ENCODE measurements around the gene MB21D2.

The MB21D2 gene

DNA sequence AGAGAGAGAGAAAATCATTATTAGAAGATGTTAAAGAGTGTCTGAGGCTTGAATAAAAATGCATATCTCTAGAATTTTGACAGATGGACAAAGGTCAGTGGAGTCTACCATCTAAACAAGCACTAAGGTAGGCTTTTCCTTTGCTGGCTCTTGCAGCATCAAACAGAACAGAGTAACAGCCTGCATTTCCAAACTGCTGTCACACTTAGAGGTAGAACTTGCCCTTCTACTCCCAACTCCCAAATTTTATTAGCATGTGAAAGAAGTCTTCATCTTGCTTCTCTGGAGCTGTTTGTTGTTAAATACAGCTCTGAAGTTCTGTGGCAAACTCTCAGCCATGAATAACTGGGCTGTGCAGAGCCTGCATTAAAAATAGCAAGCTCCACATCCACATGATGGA lies 4.1 kb upstream of the MB21D2 start:
- no peak for FAIRE-seq

DNA sequence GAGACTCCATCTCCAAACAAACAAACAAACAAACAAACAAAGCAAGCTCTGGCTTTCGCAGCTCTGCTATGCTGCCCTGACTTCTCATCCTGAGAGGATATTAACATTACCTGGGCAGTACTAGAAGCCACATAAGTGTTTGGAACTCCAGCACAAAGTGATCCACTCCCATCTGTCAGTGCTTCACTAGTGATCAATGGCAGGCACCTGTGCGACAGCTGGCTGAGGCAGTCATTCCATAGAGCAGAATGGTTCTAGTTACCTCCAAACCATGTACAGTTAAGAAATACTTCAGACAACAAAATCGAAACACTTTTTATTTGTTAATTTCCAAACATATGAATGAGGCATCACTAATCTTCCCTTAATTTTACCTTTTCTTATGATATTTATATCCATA lies 2.8 kb upstream of the MB21D2 start:
- no peak for FAIRE-seq

DNA sequence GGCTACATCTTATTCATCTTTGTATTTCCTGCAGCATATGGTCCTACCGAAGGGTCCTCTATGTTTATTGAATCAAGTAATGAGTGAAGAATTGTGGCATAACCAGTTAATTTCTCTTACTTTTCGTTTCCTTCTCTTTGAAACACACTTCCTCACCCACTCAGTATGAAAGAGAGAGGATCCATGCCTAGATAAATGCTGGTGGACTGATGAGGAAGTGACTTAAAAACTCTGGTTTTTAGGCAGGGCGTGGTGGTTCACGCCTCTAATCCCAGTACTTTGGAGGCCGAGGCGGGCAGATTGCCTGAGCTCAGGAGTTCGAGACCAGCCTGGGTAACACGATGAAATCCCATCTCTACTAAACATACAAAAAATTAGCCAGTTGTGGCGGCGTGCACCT lies 2.2 kb upstream of the MB21D2 start:
- FAIRE-seq = no peak

DNA sequence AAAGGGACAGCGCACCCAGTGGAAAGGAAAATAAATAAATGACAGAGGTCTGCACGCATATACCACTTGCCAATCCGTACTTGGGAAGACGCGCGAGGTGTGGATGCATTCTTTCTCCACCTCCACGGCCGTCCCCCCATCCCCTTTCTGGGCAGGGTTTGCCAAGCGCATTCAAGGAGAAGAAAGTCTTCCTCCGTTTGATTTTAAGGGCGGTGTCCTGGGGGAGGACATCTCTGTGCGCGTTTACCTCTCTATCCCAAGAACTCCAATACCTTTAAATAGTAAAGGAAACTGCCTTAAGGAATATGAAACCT lies 576 bp upstream of the MB21D2 start:
- FAIRE-seq = no peak

DNA sequence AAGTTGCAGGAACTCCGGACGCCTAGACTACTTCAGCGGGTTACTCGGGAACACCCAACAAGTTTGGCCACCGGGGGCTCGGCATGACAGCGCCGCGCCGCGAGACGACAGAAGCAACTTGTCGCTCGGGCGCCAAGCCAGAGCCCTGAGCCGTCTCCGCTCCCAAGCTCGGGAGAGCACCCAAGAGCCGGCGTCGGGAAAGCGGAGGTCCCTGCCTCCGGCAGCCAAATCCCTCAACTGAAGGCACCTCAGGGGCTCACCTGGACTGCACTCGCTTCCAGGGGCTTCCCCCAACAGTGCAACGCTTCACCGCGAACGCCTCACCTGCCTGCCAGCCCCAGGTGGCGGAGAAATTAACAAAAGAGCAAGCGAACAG lies 640 bp downstream of the MB21D2 start:
- FAIRE-seq = no peak

DNA sequence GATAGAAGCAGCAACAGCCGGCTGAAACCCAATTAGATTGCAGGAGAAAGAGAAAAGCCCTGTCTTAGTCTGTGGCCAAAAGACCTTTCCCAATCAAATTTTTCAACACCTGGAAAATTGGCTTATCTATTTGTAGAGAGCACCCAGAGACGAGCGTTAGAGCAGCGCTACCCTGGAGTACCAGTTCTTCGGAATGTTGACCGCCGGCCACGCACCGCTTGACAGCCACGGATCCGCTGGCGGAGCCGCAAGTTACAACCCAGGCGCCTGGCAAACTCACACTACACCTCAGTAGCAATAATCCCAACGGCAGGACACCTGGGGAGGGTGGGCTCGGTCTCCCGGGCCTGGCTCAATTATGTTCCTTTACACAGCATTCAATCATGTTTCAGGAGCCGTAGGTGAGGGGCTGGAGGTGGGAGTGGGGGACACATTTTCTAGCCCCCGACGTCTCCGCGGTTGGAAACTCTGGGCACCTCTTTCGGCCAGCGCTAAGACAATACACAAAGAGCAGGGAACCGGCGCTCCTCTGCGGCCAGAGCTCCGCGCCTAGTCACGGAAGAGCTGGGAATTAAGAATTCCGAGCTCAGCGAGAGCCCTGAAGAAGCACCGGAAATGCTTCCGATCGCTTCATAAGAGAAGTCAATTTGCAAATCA lies 1.2 kb downstream of the MB21D2 start:
- FAIRE-seq = no peak

DNA sequence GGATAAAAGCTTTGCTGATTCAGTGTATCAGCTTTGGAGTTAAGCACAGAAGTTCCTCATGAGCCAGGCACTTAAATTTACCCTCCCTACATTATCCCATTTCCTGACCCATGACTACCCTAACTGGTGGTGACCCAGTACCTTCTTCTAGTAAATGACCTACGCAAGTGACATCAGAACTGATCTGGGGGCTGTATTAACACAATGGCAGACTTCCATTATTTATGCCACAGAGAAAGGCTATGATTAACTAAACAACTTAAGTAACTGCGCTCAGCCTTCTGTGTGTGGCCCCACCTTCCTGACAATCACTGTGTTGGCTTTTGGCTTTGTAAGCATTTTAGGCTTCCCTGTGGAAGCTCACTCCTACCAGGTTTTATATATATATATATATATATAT lies 1.9 kb downstream of the MB21D2 start:
- no peak for FAIRE-seq

DNA sequence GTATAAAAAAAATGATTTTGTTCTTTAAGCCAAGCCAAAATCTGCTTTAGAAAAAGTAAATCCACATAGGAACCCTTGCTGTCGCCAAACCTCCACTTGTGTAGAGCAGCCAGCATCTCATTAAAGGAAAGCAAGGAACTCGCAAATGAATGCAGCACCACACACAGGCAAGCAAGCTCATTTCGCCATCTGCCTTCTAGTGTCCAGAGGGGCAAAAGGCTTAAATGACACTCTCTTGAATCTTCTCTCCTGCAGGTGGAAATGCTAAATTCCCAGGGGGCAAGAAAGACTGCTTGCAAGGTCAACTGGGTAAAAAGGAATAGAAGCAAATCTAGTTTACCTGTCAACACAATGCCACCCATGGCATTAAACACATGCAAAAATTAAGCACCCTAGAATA lies 2.4 kb downstream of the MB21D2 start:
- no peak for FAIRE-seq

DNA sequence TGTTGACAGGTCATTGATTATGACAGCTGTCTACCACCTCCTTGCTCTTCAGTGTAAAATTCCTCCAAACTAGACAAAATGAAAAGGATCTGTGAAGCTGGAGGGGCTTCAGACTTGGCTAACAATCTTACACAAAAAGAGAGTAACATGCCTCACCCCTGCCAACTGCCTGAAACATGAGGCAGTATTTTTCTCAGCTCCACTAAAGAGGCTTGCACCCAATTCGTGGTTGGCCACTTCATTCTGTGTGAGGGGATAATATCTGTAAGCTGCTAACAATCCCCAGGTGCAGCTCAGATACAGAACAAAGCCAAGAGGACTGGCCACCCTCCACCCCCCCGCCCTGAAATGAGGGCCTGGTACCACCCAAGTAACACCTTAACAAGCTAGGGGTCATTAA lies 2.8 kb downstream of the MB21D2 start:
- FAIRE-seq = no peak

DNA sequence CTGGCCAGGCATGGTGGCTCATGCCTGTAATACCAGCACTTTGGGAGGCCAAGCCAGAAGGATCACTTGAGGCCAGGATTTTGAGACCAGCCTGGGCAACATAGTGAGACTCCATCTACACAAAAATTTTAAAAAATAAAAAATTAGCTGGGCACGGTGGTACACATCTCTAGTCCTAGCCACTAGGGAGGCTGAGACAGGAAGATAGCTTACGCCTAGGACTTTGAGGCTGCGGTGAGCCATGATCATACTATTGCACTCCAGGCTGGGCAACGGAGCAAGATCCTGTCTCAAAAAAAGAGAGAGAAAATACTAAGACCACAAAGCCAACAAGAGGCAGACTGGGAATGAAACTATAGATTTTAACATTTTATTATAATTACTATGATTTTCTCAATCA lies 4.1 kb downstream of the MB21D2 start:
- no peak for FAIRE-seq

DNA sequence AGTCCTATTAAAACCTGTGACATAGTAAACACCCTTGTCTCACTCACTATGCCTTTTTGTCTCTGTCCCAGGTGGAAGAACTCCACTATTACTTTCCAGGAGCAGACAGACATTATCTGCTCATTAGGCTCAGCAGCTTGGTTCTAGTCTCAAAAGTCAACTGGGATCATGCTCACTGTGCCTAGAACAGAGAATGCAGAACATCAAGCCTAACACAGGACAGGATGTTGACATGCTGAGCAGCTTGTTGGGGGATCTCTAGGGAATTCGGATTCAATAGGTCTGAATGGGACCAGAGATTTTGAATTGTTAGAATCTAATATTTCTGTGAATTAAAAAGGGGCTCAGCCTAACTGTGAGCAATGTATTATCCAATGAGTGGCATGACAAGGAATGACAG lies 6.4 kb downstream of the MB21D2 start:
- FAIRE-seq = no peak

DNA sequence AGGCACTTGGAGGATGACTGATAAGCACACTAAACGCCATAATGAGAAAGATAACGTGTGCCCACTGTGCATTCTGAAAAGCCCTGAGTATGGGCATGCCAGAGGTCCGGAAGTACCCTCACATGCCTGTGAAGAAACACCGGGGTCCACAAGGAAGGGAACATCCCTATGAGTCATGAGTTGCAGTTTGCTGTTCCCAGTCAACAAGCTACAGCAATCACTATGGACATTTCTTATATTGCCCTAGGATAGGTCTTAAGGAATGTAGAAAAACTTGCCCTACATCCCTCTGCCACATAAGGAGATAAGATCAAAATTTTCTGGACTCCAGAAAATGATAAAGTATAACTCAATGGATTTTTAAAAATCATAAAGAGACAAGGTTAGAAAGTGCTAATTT lies 9.9 kb downstream of the MB21D2 start:
- FAIRE-seq = no peak

DNA sequence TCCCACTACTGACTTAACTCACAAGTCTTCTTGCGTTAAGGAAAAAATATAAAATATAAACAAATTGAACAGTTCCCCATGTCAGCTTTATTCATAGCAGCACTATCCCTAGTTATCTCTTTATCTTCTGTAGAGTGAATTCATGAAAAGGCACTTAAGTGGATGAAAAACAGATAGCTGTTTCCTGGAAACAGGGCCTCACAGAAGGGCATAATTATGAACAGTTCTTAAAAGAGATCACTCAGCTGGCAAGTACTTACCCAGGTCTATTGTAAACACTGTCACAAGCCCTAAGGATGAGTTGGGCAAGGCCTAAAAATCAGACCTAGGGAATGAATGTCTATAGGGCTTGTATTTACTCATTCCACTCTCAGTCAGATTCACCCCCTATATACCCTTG lies 10.7 kb downstream of the MB21D2 start:
- FAIRE-seq = no peak

DNA sequence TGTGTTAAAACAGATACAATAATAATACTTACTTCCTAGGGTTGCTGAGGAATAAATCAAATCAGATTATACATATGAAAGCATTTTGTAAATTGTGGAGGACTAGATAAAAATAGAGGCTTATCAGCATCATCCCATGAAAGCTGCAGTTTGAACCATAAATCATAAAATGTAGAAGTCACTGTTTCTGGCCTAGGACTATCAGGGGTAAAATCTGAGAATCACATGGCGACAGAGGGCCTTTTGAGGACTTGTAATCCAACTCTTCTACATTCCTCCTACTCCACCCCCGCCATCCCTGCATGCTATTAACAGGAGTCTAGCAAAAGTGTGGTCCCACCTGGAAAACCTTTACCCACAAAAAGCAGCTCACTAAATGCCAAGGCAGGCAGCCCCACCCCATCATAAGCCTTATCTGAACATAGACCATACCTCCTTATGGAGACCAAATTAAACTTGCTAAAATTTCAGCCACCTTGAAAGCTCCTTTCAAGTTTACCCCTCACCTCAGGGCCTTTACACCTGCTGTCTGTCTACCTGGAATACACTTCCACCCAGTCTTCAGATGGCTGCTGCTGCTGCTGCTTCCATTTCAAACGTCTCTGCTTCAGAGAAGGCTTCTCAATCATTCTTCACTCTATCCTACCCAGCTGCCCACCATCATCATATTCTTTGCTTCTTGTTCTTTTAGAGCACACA lies 11.5 kb downstream of the MB21D2 start:
- no peak for FAIRE-seq

DNA sequence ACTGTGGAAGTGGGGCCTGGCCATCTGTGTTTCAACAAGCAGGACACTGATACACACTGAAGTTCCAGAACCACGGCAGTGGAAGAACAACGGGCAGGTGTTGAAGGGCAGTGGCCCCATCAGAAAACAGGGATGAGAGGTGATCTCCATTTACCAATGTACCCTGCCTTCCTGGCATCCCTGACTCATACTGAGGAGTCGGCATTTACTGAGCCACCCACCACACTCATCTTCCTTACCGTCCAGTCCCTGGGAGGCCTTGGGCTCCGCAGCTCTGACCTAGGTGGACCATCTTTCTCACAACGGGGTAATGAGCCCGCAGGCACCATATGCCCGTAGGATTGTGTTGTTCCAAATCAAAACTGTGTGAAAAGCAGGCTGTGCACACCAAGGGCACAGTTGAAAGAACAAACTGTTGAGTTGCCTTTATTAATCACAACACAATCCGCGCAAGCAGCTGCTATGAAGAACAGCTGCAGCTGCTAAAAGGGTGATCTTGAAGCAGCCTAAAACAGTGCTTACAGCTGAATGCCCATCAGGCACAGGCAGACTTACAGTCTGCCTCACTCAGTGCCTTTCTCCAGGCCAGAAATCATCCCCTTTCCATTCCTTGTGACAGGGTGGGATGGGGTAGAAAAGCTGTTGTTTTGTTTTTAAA lies 12.9 kb downstream of the MB21D2 start:
- no peak for FAIRE-seq

DNA sequence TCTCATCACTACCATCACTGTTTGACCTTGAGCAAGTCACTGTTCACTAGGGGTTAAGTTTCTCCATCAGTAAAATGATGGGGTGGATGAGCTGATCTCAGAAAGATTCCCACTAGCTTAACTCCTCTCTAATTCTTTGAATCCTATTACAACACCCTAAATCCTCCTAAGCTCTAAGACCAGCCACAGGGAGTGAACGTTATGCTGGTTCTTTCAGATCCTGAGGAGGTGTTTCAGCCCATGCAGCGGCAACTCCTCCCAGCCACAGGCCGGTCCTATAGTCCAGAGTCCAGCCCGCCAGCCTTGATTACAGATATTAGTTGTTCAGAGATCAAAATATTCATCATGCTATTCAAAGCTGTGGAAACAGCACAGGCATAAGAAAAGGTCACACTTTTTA lies 15.1 kb downstream of the MB21D2 start:
- no peak for FAIRE-seq

DNA sequence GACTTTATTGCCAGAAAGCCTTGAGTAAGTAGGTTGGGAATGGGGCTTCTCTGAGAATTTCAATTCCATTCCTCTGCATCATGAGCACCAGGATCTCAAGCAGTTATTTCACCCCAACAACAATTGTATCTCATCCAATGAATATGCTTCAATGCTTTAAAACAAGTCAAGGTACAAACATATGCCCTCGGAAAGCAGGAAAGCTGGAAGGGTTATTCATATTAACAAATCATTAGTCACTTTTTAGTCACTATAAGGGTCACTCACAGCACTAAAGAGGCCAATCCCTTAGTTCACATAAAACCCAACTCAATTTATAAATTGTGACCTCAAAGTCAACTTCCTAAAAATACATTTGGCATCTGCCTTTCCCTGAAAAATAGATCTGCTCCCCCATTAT lies 16.2 kb downstream of the MB21D2 start:
- no peak for FAIRE-seq

DNA sequence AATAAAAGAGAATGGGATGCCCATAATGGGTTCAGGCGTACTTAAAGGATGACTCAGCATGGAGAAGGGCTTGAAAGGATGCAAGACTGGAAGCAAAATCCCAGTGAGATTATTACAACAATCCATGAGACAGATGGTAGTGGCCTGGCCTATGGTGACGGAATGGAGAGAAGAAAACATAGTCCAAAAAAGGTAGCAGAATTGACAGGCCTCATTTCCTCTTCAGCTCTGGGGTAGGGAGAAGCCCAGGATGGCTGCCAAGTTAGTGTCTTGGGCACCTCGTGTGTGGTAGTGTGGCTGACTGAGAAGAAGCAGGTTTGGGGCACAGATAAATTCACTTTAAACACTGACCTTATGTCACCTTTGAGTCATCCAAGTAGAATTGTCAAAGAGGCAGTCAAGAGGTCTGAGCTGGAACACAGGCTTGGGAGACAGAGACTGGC lies 18.1 kb downstream of the MB21D2 start:
- FAIRE-seq = no peak

DNA sequence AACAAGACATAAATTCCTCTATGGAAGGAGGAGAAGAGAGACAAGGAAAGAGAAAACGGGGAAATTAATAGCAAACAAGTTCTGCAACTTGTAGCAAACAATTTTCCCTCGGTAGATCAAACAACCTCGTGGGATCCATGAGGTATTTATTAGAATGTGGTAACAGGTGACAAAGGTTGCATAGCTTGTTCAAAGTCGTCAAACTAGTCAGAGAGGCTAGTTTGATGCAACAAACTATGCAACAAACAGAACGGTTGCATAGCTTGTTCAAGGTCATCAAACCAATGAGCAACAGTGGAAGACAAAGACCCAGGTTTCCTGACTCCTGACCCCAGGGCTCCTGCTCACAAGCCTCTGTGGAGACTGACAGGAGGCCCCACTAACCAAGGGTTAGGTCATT lies 20.7 kb downstream of the MB21D2 start:
- FAIRE-seq = no peak

DNA sequence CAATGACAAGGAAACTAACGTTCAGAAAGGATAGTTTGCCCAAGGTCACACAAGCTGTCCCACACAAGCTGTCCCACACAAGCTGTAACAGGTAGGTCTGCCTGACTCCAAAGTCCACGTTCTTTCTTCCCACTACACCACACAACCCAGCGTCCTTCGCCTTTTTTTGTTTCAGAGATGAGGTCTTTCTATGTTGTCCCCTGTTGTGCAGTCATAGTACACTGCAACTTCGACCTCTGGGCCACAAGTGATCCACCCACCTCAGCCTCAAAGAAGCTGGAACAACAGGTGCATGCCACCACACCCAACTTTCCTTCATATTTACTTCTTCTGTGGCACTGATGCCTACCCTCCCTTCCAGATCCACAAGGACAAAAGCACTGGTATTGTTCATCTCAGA lies 21.4 kb downstream of the MB21D2 start:
- no peak for FAIRE-seq

DNA sequence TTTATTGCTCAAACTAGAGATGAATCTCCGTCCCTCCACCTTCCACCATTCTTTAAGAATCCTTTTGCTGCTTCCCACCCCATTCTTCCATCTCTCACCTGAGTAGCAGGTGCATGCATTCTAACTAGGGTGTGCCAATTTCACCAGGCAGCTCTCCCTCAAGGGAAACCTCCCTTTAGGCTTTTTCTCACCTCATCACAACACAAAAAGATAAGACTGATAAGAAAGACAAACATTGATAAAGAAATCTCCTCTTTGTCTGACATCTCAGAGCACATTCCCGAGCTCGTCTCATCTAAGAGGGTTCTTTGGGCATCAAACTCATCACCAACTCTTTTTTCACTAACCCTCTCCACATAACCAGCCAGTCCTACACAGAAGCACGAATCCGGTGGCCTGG lies 23.0 kb downstream of the MB21D2 start:
- FAIRE-seq = no peak

DNA sequence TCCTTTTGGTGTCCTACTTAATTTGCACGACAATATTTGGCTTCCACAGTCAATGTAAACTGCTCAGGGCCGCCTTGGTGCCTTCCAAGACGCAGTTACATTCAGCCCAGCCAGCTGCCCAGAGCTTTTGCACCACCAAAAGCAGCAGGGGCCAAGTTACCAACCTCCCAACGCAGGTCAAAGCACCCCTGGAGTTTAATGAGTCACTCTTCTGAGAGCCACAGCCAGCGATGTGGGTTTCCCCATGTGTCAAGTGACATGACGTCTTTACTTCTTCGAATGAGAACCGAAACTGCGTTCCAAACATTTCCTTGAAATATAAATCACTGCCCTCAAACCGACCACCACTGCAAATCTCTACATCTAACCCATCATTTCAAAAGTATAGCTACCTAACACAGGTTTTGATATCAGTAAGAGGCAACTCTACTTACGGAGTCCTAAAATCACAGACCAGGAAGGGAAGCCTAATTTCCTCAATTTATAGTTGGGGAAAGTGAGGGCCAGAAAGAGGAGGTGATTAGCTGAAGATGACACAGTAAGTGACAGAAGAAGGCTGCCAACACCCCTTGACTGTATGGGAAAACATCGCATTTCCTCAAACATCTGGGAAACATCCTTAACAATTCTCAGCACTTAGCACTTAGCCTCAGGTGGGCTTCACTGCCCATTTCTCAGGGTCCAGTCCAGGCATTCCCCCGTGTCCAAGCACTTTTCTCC lies 24.5 kb downstream of the MB21D2 start:
- FAIRE-seq = no peak

DNA sequence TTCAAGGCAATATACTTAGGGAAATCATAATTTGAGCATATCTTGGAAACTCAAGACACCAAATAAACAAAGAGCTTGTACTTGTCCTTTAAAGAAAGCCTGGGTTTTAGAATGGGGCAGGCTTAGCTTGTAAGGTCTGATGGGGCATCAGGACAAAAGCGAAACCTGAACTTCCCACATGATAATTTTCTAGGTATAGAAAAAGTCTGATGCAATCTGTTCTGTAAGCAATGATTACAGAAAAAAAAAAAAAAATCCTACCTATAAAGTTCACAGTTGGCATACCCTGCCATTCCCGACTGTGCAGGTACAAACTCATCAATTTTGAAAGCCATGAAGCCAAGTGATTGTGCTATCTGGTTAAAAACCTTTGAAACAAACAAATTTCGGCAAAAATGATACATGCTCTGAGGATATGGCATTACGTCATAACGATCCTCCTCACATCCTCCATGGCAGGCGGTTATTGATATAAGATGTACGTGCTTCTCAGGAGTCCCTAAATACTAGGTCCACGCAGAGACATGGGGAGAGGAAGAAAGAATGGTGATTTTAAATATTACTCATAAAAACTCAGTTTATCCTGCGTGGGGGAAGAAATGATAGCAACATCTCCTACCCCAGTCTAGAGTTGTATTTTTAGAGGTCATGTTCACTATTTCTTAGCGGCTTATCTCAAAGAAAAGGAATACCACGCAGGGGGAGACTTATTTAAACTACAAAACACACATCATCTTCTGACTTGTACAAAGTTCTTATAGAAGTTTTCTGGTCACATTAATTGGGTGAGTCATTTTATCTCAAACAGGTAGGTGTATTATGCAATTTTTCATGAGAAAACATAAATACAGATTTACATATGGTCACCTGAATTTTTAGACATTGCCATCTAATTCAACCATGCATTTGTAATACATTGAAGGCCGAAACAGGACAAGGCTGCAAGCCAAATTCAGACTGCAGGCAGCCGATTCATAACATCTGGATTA lies 27.0 kb downstream of the MB21D2 start:
- FAIRE-seq = no peak
